ENCODE data around the gene DDX42. TPM values are rescaled to one million over a fixed set of nuclear protein-coding genes. Genes with fewer than 3 reads are reported as not detected.
A peak's percentile ranks its signal among the peaks of the same experiment; 100 is the strongest.

DDX42 gene
- total and polyA plus RNA-seq, 9 of the 15 experiments (the other 6 are each of a cell fraction or from before 2014, with no cell fraction given), result 16.5 to 149 (median 87.6) TPM

- TF ChIP-seq TOE1 (IDR thresholded peaks at IDR 0.05; ENCODE audit: borderline replicate concordance) (0 out of 2 replicates have a peak, but pooled peaks have one; percentile 71), TOE1 (CRISPR knock-in tag; IDR thresholded peaks at IDR 0.05; ENCODE audit: borderline replicate concordance, low read depth) (no peak), MLX (CRISPR knock-in tag; conservative IDR thresholded peaks at IDR 0.05) (peak in 1 of 2 experiments; percentile 70; a peak in 1 of 4 replicates), USF1 (CRISPR knock-in tag; IDR thresholded peaks at IDR 0.05) (no peak), ASH1L (IDR thresholded peaks at IDR 0.05; ENCODE audit: borderline replicate concordance, low read depth, partially characterized antibody) (peak; percentile 85), PKNOX1 (IDR thresholded peaks at IDR 0.05) (peak; percentile 73), ZNF507 (tag; conservative IDR thresholded peaks at IDR 0.05) (no peak), HDAC2 (IDR thresholded peaks at IDR 0.05) (peak; percentile 50; the same call in 1 of the 2 replicates), MEIS2 (IDR thresholded peaks at IDR 0.05; ENCODE audit: partially characterized antibody) (peak; percentile 3), NFRKB (IDR thresholded peaks at IDR 0.05; ENCODE audit: low read depth) (peak; percentile 97), HNRNPH1 (optimal IDR thresholded peaks at IDR 0.05; ENCODE audit: low read depth, low read length) (no peak), ZNF324 (CRISPR knock-in tag; IDR thresholded peaks at IDR 0.05) (no peak), ZNF584 (CRISPR knock-in tag; IDR thresholded peaks at IDR 0.05; ENCODE audit: low read depth) (no peak), GABPB2 (CRISPR knock-in tag; conservative IDR thresholded peaks at IDR 0.05) (no peak), EZH2 (IDR thresholded peaks at IDR 0.05; ENCODE audit: borderline replicate concordance, low read depth, low read length) (no peak), PTTG1 (tag; IDR thresholded peaks at IDR 0.05; ENCODE audit: low read depth) (no peak), DACH1 (IDR thresholded peaks at IDR 0.05; ENCODE audit: partially characterized antibody) (no peak), PCBP2 (IDR thresholded peaks at IDR 0.05; ENCODE audit: low read depth, low read length, poor library complexity, severe bottlenecking) (no peak), STAG1 (CRISPR knock-in tag; IDR thresholded peaks at IDR 0.05; ENCODE audit: borderline replicate concordance) (no peak), ZNF212 (CRISPR knock-in tag; IDR thresholded peaks at IDR 0.05) (no peak), HMG20A (CRISPR knock-in tag; conservative IDR thresholded peaks at IDR 0.05) (no peak), ZNF347 (CRISPR knock-in tag; IDR thresholded peaks at IDR 0.05; ENCODE audit: low read depth) (no peak)
- TF ChIP-seq, protein P1, sequence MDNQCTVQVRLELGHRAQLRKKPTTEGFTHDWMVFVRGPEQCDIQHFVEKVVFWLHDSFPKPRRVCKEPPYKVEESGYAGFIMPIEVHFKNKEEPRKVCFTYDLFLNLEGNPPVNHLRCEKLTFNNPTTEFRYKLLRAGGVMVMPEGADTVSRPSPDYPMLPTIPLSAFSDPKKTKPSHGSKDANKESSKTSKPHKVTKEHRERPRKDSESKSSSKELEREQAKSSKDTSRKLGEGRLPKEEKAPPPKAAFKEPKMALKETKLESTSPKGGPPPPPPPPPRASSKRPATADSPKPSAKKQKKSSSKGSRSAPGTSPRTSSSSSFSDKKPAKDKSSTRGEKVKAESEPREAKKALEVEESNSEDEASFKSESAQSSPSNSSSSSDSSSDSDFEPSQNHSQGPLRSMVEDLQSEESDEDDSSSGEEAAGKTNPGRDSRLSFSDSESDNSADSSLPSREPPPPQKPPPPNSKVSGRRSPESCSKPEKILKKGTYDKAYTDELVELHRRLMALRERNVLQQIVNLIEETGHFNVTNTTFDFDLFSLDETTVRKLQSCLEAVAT (IDR thresholded peaks at IDR 0.05), result 0 out of 4 replicates have a peak, but pooled peaks of 1 of the 2 experiments have one; percentile 17
- TF ChIP-seq, protein P2, sequence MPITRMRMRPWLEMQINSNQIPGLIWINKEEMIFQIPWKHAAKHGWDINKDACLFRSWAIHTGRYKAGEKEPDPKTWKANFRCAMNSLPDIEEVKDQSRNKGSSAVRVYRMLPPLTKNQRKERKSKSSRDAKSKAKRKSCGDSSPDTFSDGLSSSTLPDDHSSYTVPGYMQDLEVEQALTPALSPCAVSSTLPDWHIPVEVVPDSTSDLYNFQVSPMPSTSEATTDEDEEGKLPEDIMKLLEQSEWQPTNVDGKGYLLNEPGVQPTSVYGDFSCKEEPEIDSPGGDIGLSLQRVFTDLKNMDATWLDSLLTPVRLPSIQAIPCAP (CRISPR knock-in tag; IDR thresholded peaks at IDR 0.05; ENCODE audit: borderline replicate concordance), result no peak
Measured at GRCh38 chr17:63827002-63827800, 53.2 kb downstream of the DDX42 start, which contains the start of the genes FTSJ3 and PSMC5 (continued).
